ENCODE results near the gene MYO9B. TPM values are rescaled to one million over a fixed set of nuclear protein-coding genes. Genes with fewer than 3 reads are reported as not detected.

MYO9B gene
- total and polyA plus RNA-seq, 2 experiments from 2014 or later, result 20.1 to 71.8 TPM

DNA sequence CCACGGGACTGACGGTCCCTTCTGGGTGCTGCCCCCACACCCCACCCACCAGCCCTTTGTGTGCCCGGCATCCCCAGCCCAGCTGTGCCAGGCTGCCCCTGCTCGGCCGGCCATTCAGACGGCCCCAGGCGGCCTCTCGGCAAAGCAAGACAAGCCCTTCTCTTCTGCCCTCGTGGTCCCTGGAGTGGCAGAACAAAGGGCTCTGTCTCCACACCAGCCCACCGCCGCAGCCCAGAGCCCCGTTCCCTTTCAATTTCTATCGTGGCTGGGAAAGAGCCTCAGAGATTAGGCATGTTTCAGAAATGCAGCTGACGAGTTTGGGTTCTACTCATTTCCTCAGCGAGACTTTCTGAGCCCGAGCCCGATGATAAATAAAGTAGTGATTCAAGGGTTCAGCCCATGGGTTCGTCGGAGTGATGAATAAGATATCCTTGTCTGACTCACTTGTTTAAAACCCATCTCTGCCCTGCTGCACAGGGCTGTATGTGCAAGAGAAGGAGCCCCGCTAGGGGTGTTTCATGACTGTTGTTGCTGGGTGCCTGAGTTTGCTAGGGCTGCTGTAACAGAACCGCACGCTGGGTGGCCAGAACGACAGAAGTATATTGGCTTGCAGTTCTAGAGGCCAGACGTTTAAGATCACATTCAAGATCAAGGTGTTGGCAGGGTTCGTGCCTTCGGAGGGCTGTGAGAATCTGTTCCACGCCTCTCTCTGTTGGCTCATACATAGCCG is 4.3 kb downstream of the MYO9B start:
- peak; percentile 100 for DNase-seq
- peak overlapping the region; percentile 88 for H3K4me2 ChIP-seq (ENCODE audit: unreplicated experiment)
- TF ChIP-seq EZH2phosphoT487 (IDR thresholded peaks at IDR 0.05; ENCODE audit: insufficient read depth, low read depth) (no peak), EZH2 (IDR thresholded peaks at IDR 0.05; ENCODE audit: insufficient read depth, poor library complexity, severe bottlenecking) (no peak)
- peaks cover 25% of the 10 kb centered on the region for H3K4me1 ChIP-seq (ENCODE audit: insufficient read depth)
- H3K4me3 ChIP-seq, result peak overlapping the region; percentile 77
- no peaks in the 10 kb centered on the region for H3K36me3 ChIP-seq (ENCODE audit: low read depth)
- peak overlapping the region; percentile 96 for H3K9ac ChIP-seq
- no peaks in the 10 kb centered on the region for H3K27me3 ChIP-seq (replicated peaks; ENCODE audit: insufficient read depth)
- 1% methylated on average over 28 of the region's 28 CpGs for WGBS, 2 experiments (ENCODE audit: low coverage in 1 of 2, low lambda C conversion rate in 2 of 2, missing lambda C conversion rate in 2 of 2)
- no peaks in the 10 kb centered on the region for H3K9me2 ChIP-seq (ENCODE audit: insufficient read depth)
- no peaks in the 10 kb centered on the region for H4K20me1 ChIP-seq (ENCODE audit: insufficient read depth)
- peaks cover 39% of the 10 kb centered on the region for H3F3A ChIP-seq (ENCODE audit: insufficient read depth)
- in situ Hi-C loops (cut with MboI), result loop anchor here (10.0 kb wide), 1 partner anchor 195 kb away; no protein-coding TSS in a partner anchor
- H3K27ac ChIP-seq, result peak overlapping the region; percentile 99
- no peak overlapping the region for H2AFZ ChIP-seq
- no peaks in the 10 kb centered on the region for H3K9me3 ChIP-seq (ENCODE audit: low read depth)
- H3K79me2 ChIP-seq (ENCODE audit: insufficient read depth), result peaks cover 85% of the 10 kb centered on the region

DNA sequence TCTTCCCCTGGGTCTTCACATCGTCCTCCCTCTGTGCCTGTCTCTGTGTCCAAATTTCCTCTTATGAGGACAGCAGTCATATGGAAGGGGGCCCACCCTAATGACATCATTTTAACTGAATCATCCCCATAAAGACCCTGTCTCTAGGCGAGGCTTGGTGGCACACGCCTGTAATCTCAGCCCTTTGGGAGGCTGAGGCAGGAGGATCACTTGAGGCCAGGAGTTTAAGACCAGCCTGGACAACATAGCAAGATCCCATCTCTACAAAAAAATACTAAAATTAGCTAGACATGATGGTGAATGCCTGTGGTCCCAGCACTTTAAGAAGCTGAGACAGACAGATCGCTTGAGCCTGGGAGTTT is 4.8 kb downstream of the MYO9B start:
- H3K4me2 ChIP-seq (ENCODE audit: unreplicated experiment), result peak overlapping the region; percentile 14
- TF ChIP-seq EZH2phosphoT487 (IDR thresholded peaks at IDR 0.05; ENCODE audit: insufficient read depth, low read depth) (no peak), EZH2 (IDR thresholded peaks at IDR 0.05; ENCODE audit: insufficient read depth, poor library complexity, severe bottlenecking) (no peak)
- in situ Hi-C loops (cut with MboI), result no loop called here
- no peaks in the 10 kb centered on the region for H3K9me2 ChIP-seq (ENCODE audit: insufficient read depth)
- H3K9ac ChIP-seq, result peak overlapping the region; percentile 68
- H3F3A ChIP-seq (ENCODE audit: insufficient read depth), result peaks cover 39% of the 10 kb centered on the region
- H3K27ac ChIP-seq, result peak overlapping the region; percentile 99
- H3K4me3 ChIP-seq, result peak overlapping the region; percentile 38
- no peak overlapping the region for H2AFZ ChIP-seq
- no peak for DNase-seq
- peaks cover 91% of the 10 kb centered on the region for H3K79me2 ChIP-seq (ENCODE audit: insufficient read depth)
- H3K36me3 ChIP-seq (ENCODE audit: low read depth), result no peaks in the 10 kb centered on the region
- 35 to 43% methylated on average over 4 of the region's 4 CpGs for WGBS, 2 experiments (ENCODE audit: low coverage in 1 of 2, low lambda C conversion rate in 2 of 2, missing lambda C conversion rate in 2 of 2)
- H4K20me1 ChIP-seq (ENCODE audit: insufficient read depth), result no peaks in the 10 kb centered on the region
- no peaks in the 10 kb centered on the region for H3K27me3 ChIP-seq (replicated peaks; ENCODE audit: insufficient read depth)
- H3K4me1 ChIP-seq (ENCODE audit: insufficient read depth), result peaks cover 25% of the 10 kb centered on the region
- H3K9me3 ChIP-seq (ENCODE audit: low read depth), result no peaks in the 10 kb centered on the region

DNA sequence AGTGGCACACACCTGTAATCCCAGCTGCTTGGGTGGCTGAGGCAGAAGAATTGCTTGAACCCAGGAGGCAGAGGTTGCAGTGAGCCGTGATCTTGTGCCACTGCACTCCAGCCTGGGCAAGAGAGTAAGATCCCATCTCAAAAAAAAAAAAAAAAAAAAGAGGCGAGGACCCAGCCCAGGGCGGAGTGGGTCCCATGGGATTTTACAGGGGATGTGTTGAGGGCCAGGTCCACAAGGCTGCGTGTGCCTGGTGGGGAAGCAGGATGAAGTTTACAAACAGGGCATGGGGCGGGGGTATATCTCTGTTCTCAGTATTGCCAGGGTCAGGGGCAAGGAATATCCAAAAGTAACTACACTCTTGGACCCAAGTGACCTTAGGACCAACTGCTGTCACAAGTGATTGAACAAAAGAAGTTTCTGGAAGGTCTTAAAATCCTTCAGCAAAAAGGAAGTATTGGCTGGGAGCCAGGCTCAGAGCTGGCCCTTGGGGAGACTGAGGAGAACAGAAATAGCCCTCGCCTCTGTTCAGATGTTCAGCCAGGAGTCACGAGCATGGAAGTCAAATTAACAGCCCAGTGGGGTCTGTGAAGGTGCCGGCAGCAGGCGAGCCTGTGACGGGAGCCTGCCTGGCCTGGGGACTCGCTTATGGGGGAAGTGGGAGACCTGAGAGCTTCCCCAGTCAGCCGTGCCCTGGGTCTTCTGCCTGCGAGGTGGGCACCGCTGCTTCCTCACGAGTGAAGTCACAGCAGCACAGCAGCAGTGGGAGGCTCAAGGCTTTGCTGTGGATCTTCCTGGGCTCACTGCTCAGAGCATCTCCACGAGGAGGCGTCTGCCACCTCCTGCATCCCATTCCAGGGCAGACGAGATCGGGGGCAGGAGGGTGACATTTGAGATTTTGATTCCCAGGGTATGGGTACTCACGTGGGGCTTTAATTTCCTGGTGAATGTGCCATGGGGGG is 6.4 kb downstream of the MYO9B start:
- Histone ChIP-seq H3K9me3 (ENCODE audit: low read depth) (no peaks in the 10 kb centered on the region), H3K9ac (no peak overlapping the region), H2AFZ (no peak overlapping the region), H4K20me1 (ENCODE audit: insufficient read depth) (no peaks in the 10 kb centered on the region), H3K27ac (peak overlapping the region; percentile 99; the same call in 1 of the 2 replicates), H3F3A (ENCODE audit: insufficient read depth) (peaks cover 34% of the 10 kb centered on the region), H3K4me2 (ENCODE audit: unreplicated experiment) (no peak overlapping the region), H3K9me2 (ENCODE audit: insufficient read depth) (no peaks in the 10 kb centered on the region), H3K79me2 (ENCODE audit: insufficient read depth) (peaks cover 93% of the 10 kb centered on the region), H3K27me3 (replicated peaks; ENCODE audit: insufficient read depth) (no peaks in the 10 kb centered on the region), H3K4me3 (no peak overlapping the region), H3K36me3 (ENCODE audit: low read depth) (no peaks in the 10 kb centered on the region), H3K4me1 (ENCODE audit: insufficient read depth) (peaks cover 25% of the 10 kb centered on the region)
- TF ChIP-seq EZH2 (IDR thresholded peaks at IDR 0.05; ENCODE audit: insufficient read depth, poor library complexity, severe bottlenecking) (no peak), EZH2phosphoT487 (IDR thresholded peaks at IDR 0.05; ENCODE audit: insufficient read depth, low read depth) (no peak)
- 81% methylated on average over 20 of the region's 20 CpGs for WGBS, 2 experiments (ENCODE audit: low coverage in 1 of 2, low lambda C conversion rate in 2 of 2, missing lambda C conversion rate in 2 of 2)
- no peak for DNase-seq
- in situ Hi-C loops (cut with MboI), result no loop called here

DNA sequence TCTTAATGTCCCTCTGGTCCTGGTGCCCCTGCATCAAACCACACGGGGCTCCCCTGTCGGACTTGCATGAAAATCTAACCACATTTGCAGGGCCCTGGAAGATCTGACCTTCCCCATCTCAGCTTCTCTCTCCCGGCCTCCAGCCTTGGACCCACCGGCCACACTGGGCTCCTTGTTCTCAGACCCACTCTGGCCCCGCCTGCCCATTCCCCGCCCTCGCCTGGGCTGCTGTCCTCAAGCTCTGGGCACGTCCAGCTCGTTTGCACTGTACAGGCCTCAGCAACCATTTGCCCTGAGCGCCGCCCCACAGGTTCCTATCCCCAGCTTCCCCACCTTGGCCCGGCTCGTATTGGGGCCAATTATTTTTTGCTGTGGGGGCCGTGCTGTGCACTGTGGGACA is 10.5 kb downstream of the MYO9B start:
- no peak for DNase-seq
- in situ Hi-C loops (cut with MboI), result no loop called here
- H3K9me3 ChIP-seq (ENCODE audit: low read depth), result no peaks in the 10 kb centered on the region
- peaks cover 21% of the 10 kb centered on the region for H3F3A ChIP-seq (ENCODE audit: insufficient read depth)
- no peak overlapping the region for H3K9ac ChIP-seq
- peaks cover 100% of the 10 kb centered on the region for H3K79me2 ChIP-seq (ENCODE audit: insufficient read depth)
- no peak overlapping the region for H3K27ac ChIP-seq
- peaks cover 4% of the 10 kb centered on the region; the same call in 1 of the 2 replicates for H3K36me3 ChIP-seq (ENCODE audit: low read depth)
- peaks cover 9% of the 10 kb centered on the region for H3K4me1 ChIP-seq (ENCODE audit: insufficient read depth)
- H3K9me2 ChIP-seq (ENCODE audit: insufficient read depth), result no peaks in the 10 kb centered on the region
- no peaks in the 10 kb centered on the region for H3K27me3 ChIP-seq (replicated peaks; ENCODE audit: insufficient read depth)
- H2AFZ ChIP-seq, result no peak overlapping the region
- H3K4me3 ChIP-seq, result no peak overlapping the region
- peaks cover 4% of the 10 kb centered on the region; the same call in 1 of the 2 replicates for H4K20me1 ChIP-seq (ENCODE audit: insufficient read depth)
- TF ChIP-seq EZH2phosphoT487 (IDR thresholded peaks at IDR 0.05; ENCODE audit: insufficient read depth, low read depth), result no peak
- H3K4me2 ChIP-seq (ENCODE audit: unreplicated experiment), result no peak overlapping the region
- WGBS, 2 experiments (ENCODE audit: low coverage in 1 of 2, low lambda C conversion rate in 2 of 2, missing lambda C conversion rate in 2 of 2), result 86 to 91% methylated on average over 13 to 14 of the region's 14 CpGs

All from GM23248 (cell line).